HFF-Myc (cell line): ENCODE data around the gene AMMECR1L.
"Not testable (repeated sequence)": the region's sequence is repeated elsewhere in the genome, so short reads cannot be mapped to it uniquely, and the experiment has no call there.

Source experiments
- DNase-seq: peaks from one replicate; pipeline ENCODE4 v3.0.0-alpha.2; 2011; ENCODE audit warnings: low read depth; ENCODE audit errors: extremely low read depth
- H3K4me3 ChIP-seq: replicated peaks from 2 replicates; pipeline ENCODE4 v1.5.1; 2011; ENCODE audit warnings: low read depth, mild to moderate bottlenecking, control low read depth, low read length
- CTCF ChIP-seq: IDR thresholded peaks from 2 replicates; pipeline ENCODE4 v1.5.1; 2012; ENCODE audit warnings: mild to moderate bottlenecking, low read depth, low read length, control low read depth; ENCODE audit errors: missing control alignments

The AMMECR1L gene

DNA sequence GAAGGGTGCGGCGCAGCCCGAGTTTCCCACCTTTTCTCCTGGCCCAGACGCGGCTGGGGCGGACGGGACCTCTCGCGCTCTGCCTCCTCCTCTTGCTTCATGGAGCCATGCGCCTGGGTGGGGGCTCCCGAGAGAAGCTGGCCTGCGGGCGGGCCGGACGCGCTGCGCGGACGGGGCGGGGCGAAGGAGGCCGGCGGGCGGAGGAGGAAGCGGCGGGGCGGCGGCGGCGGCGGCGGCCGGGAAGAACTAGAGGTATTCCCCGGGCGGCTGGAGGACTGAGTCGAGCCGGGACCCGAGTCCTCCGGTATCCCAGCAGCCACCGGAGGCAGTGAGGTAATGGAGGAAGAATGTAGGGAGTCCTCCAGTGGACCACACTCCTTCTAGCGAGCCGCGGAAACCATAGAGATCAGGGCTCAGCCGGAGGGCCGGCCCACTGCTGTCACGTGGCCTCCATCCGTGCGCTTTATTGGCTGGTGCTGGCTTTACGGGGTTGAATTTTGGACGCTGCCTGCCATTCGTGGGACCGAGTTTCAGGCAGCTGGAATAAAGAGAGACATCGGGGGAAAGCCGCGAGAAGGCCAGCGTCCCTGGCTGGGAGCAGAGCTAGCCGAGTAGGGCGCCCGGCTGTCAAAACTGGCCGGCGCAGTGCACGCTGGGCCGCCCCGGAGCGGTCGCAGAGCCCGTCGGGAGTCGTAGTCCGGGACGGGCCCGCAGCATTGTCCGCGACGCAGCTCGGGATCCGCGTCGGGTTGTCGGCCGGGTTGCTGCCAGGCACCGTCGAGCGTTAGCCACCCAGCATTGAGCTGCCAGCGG, at the start of gene AMMECR1L:
TSS of gene AMMECR1L (minus strand) at position 177 of the 813 bp plus-strand sequence. CDS start 11,722 bp downstream, outside the sequence.
- not testable (repeated sequence) for DNase-seq
- H3K4me3 ChIP-seq: peak within 1 kb of the TSS; percentile 69

GRCh38 chr2:127935337-127935736, 49.6 kb upstream of the AMMECR1L start:
- no peak for DNase-seq
- no peak for TF ChIP-seq CTCF
- H3K4me3 ChIP-seq: no peak overlapping the region

- H3K4me3 ChIP-seq: no peak overlapping the region
- peak; percentile 45 for DNase-seq
- TF ChIP-seq CTCF: no peak
Measured at GRCh38 chr2:127932199-127932876, 46.6 kb upstream of the AMMECR1L start.

GRCh38 chr2:127929449-127929848, 43.7 kb upstream of the AMMECR1L start:
- H3K4me3 ChIP-seq: no peak overlapping the region
- TF ChIP-seq CTCF: no peak
- no peak for DNase-seq

DNA sequence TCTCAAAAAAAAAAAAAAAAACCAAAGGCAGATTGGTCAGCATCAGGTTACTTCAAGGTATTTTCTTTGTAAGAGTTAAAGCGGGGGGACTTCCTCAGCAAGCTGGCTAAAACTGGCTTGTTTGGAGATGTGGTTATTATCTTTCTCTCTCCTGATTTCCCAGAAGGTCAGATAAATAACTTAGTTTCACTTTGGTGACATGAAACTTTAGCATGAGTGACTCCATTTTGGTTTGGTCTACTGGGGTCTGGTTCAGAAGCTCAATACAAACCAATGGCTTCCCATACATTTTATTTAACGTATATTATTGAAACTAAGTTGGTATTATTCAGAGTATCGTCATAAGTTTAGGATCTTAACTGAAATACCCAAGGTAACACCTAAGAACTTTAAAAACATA, 41.6 kb upstream of the AMMECR1L start:
- no peak for DNase-seq
- no peak overlapping the region for H3K4me3 ChIP-seq
- TF ChIP-seq CTCF: no peak

GRCh38 chr2:127917916-127918315, 32.2 kb upstream of the AMMECR1L start:
- DNase-seq: no peak
- no peak overlapping the region for H3K4me3 ChIP-seq
- TF ChIP-seq CTCF: no peak

GRCh38 chr2:127913808-127914457, 28.2 kb upstream of the AMMECR1L start:
- DNase-seq: no peak

More at GRCh38 chr2:127913808-127914457, 28.2 kb upstream of the AMMECR1L start:
- no peak for TF ChIP-seq CTCF
- no peak overlapping the region for H3K4me3 ChIP-seq
